Bronchial epithelial cell (primary cell): Measurements from ENCODE around the gene KRT6B. TPM values are rescaled to one million over a fixed set of nuclear protein-coding genes. Genes with fewer than 3 reads are reported as not detected.

ENCODE experiments used
- DNase-seq: peaks from one replicate; pipeline ENCODE4 v3.0.0-alpha.2; 2010; ENCODE audit warnings: low read depth
- FAIRE-seq: peaks from 2 replicates; lab custom pipeline; 2011; peaks lifted over from hg19 to GRCh38; lab: Jason Lieb, UNC
- H3K27me3 ChIP-seq: 2 replicates; pipeline ENCODE4 v1.5.1; 2011; ENCODE audit warnings: low read length; ENCODE audit not compliant: control insufficient read depth, insufficient read depth
- H3K36me3 ChIP-seq: 2 replicates; pipeline ENCODE4 v1.5.1; 2011; ENCODE audit warnings: low read length; ENCODE audit not compliant: control insufficient read depth, insufficient read depth
- H3K4me3 ChIP-seq: 2 replicates; pipeline ENCODE4 v1.5.1; 2011; ENCODE audit warnings: mild to moderate bottlenecking, low read depth, low read length, control low read depth
- total RNA-seq: library from RNA; depleted of rRNA; stranded (reverse); fragments of >200 nt; gene quantifications from 2 replicates; pipeline ENCODE4 v1.2.1, GENCODE V29; 2014
- TF ChIP-seq, protein P1 (sequence below): IDR thresholded peaks from 2 replicates; pipeline ENCODE4 v1.5.1; 2011; ENCODE audit warnings: mild to moderate bottlenecking, moderate library complexity, low read length, control low read depth, inconsistent platforms; ENCODE audit not compliant: insufficient read depth, severe bottlenecking

Gene KRT6B
- total RNA-seq, 1 donor from 2014 or later: 287 TPM

DNA sequence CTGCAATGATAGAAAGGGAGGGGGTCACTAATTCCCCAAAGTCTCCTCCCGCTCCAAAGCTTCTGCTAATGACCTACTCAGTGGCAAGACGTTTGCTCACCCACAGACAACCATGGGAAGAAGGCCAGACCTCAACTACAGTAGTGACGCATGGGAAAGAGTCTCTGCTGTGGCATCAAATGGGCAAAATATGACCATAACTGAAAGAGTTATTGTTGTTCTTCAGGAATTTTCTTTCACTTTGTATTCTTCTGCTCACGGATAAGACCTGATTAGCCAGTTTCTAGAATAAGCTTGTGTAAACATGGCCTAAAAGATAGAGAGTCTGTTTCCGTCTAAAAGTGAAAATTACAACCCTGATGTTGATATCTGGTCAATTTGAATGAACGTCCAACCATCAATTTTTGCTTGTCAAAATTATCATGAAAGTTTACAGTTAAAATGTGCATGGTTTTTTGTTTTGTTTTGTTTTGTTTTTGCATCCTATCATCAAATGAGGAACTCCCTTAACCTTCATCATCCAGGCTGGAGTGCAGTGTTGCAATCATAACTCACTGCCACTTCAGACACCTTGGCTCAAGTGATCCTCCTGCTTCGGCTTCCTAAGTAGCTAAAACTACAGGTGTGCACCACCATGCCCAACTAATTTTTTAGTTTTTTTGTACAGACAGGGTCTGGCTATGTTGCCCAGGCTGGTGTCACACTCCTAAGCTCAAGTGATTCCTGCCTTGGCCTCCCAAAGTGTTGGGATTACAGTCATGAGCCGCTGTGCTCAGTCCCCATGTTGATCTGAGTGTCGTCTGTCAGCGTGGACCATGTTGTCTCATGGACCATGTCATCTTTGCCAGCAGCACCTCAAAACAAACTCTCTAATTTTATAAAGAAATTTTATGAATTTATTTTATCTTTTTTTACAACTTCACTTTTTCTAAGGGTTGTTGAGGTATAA lies 7.0 kb downstream of the KRT6B start:
- Histone ChIP-seq H3K36me3 (peaks cover 2% of the 10 kb centered on the region), H3K4me3 (no peak overlapping the region), H3K27me3 (no peaks in the 10 kb centered on the region)
- FAIRE-seq (no peak), DNase-seq (peak; percentile 61)
- TF ChIP-seq, protein P1, sequence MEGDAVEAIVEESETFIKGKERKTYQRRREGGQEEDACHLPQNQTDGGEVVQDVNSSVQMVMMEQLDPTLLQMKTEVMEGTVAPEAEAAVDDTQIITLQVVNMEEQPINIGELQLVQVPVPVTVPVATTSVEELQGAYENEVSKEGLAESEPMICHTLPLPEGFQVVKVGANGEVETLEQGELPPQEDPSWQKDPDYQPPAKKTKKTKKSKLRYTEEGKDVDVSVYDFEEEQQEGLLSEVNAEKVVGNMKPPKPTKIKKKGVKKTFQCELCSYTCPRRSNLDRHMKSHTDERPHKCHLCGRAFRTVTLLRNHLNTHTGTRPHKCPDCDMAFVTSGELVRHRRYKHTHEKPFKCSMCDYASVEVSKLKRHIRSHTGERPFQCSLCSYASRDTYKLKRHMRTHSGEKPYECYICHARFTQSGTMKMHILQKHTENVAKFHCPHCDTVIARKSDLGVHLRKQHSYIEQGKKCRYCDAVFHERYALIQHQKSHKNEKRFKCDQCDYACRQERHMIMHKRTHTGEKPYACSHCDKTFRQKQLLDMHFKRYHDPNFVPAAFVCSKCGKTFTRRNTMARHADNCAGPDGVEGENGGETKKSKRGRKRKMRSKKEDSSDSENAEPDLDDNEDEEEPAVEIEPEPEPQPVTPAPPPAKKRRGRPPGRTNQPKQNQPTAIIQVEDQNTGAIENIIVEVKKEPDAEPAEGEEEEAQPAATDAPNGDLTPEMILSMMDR: no peak

DNA sequence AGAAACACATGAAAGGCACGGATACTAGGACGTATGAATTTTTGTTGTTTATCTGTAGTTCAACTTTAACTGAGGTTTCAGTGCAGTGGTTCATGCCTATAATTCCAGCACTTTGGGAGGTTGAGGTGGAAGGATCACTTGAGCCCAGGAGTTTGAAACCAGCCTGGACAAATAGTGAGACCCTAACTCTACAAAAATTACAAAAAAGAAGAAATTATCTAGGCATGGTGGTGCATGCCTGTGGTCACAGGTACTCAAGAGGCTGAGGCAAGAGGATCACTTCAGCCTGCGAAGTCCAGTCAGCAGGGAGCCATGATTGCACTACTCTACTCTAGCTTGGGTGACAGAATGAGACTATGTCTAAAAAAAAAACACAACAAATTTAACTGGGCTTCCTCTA lies 8.0 kb downstream of the KRT6B start:
- no peak for FAIRE-seq
- no peak for DNase-seq
- H3K4me3 ChIP-seq: no peak overlapping the region
- TF ChIP-seq, protein P1: no peak
- no peaks in the 10 kb centered on the region for H3K27me3 ChIP-seq
- H3K36me3 ChIP-seq: peaks cover 2% of the 10 kb centered on the region

DNA sequence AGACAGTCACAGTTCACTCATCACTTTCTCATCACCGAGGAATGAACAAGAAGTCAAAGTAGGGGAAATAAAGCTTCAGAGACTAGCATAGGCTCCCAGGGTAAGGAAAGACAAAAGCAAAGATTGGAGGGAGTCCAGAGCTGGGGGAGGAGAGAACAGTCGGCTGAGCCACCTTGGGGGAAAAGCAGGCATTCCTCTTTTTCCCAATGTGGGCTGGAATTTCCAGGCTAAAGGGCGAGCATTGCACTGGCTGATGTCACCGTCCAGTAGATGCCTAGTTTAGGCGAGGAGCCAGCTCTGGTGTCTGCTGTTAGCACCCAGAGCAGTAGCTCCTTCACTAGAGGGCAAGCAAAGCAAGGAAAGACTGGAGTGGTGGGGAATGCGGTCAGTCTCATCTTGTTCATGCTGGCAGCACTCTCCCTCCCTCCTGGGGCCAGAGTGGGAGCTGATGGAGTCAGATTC lies 9.3 kb downstream of the KRT6B start:
- TF ChIP-seq, protein P1: peak; percentile 31
- Histone ChIP-seq H3K36me3 (peaks cover 2% of the 10 kb centered on the region), H3K27me3 (no peaks in the 10 kb centered on the region), H3K4me3 (no peak overlapping the region)
- FAIRE-seq: peak; percentile 28
- DNase-seq: peak; percentile 96

DNA sequence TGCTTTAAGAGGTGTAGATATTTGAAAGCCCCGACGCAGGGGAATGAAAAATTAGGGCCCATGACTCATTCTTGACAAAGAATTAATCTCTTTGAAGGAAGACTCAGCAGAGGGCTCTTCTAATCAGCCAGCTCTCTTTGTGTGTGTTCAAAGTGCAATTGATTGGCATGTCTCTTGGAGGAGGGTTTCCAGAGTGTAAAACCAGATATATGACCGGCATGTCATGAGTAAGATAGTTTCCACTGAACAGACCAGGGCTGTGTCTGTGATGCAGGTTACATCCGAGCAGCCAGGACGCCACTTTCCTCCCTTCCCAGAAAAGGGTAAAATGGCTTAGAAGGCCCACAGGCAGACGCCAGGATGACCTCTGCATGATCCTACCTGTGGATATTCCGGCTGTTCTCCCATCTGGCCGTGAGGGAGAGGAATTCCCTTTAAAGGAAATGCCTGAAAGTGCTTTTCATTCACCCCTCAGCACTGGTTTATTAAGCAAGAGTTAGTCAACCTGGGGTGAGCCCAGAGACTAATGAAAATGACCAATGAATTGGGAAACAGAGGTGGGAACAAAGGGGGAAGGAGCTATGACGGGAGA lies 10.5 kb downstream of the KRT6B start:
- TF ChIP-seq, protein P1: no peak
- DNase-seq (peak; percentile 96), FAIRE-seq (peak; percentile 98)
- Histone ChIP-seq H3K4me3 (no peak overlapping the region), H3K36me3 (no peaks in the 10 kb centered on the region), H3K27me3 (no peaks in the 10 kb centered on the region)

DNA sequence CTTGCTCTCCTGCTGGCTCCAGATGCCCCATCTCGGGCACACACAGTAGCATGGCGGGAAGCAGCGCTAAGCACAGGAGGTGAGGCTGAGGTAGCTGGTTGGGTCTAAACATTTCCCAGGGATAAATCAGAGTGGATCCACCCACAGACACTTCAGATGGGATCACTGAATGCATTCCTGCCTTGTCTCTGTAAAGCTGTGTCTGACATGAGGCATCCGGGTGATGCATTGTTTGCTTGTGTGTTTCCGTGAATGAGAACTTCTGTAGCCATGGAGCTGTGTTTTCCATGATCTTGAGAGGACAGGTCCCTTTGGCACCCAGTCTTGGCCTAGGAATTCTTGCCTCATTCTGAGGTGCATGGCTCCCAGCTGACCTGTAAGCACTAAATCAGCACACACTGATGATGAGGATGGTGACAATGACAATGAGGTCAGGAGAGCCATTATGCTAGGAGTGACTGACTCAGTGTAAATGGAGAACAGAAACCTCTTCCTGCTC lies 11.1 kb downstream of the KRT6B start:
- no peaks in the 10 kb centered on the region for H3K36me3 ChIP-seq
- DNase-seq: peak; percentile 99
- FAIRE-seq: peak; percentile 100
- no peak overlapping the region for H3K4me3 ChIP-seq
- no peaks in the 10 kb centered on the region for H3K27me3 ChIP-seq
- TF ChIP-seq, protein P1: no peak
